Measurements from ENCODE around the gene RFX3.

DNA sequence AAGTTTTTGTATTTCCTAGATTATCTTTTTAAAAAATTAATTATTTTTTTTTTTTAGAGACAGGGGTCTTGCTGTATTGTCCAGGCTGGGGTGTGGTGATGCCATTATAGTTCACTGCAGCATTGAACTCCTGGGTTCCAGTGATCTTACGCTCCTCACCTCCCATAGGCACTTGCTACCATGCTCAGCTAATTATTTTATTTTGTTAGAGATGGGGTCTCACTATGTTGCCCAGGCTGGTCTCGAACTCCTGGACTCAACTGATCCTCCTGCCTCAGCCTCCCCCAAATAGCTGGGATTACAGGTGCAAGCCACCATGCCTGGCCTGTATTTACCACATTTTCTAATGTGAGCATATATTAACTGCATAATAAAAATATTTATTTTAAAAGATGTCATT lies 274.5 kb downstream of the RFX3 start:
- TF ChIP-seq, protein P1, sequence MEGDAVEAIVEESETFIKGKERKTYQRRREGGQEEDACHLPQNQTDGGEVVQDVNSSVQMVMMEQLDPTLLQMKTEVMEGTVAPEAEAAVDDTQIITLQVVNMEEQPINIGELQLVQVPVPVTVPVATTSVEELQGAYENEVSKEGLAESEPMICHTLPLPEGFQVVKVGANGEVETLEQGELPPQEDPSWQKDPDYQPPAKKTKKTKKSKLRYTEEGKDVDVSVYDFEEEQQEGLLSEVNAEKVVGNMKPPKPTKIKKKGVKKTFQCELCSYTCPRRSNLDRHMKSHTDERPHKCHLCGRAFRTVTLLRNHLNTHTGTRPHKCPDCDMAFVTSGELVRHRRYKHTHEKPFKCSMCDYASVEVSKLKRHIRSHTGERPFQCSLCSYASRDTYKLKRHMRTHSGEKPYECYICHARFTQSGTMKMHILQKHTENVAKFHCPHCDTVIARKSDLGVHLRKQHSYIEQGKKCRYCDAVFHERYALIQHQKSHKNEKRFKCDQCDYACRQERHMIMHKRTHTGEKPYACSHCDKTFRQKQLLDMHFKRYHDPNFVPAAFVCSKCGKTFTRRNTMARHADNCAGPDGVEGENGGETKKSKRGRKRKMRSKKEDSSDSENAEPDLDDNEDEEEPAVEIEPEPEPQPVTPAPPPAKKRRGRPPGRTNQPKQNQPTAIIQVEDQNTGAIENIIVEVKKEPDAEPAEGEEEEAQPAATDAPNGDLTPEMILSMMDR (IDR thresholded peaks at IDR 0.05 in 4 of 5, conservative IDR thresholded peaks at IDR 0.05 in 1 of 5) = no peak
- no peak for TF ChIP-seq POLR2A (IDR thresholded peaks at IDR 0.05)

All from gastrocnemius medialis (tissue), 4 donors.